WTC11 (cell line): Measurements from ENCODE around the gene MXRA7. TPM values are rescaled to one million over a fixed set of nuclear protein-coding genes. Genes with fewer than 3 reads are reported as not detected.

Source experiments
- ATAC-seq: fragments of 200-7000 bp; cut with Tn5 transposase; 2 replicates; pipeline ENCODE4 v1.10.0; 2021; ENCODE audit warnings: mild to moderate bottlenecking, moderate library complexity
- CTCF ChIA-PET: fragments of 300-600 bp; sonication (Branson Sonifier 250); formaldehyde crosslinking; loops from one replicate; lab custom pipeline; 2021; ENCODE audit warnings: antibody characterized with exemption; lab: Charles Lee
- POLR2A ChIA-PET: fragments of 350-600 bp; sonication (Branson Sonifier 250); formaldehyde crosslinking; loops from one replicate; lab custom pipeline; 2021; ENCODE audit warnings: antibody characterized with exemption; lab: Charles Lee
- DNase-seq: peaks from one replicate; pipeline ENCODE4 v3.0.0; 2021; ENCODE audit warnings: low spot score
- H3K27ac Mint-ChIP-seq: 2 replicates; pipeline ENCODE4 v1.8.0; 2021; ENCODE audit warnings: mixed read lengths
- H3K27me3 Mint-ChIP-seq: 2 replicates; pipeline ENCODE4 v1.8.0; 2021; ENCODE audit warnings: low read depth, mild to moderate bottlenecking, moderate library complexity, mixed read lengths
- H3K36me3 Mint-ChIP-seq: 2 replicates; pipeline ENCODE4 v1.8.0; 2021; ENCODE audit warnings: mixed read lengths
- H3K4me1 Mint-ChIP-seq: 2 replicates; pipeline ENCODE4 v1.8.0; 2022; ENCODE audit warnings: mixed read lengths
- H3K4me3 Mint-ChIP-seq: 2 replicates; pipeline ENCODE4 v1.8.0; 2021; ENCODE audit warnings: mild to moderate bottlenecking, moderate library complexity, mixed read lengths
- H3K9me3 Mint-ChIP-seq: 2 replicates; pipeline ENCODE4 v1.8.0; 2021; ENCODE audit warnings: mixed read lengths
- AFF4 ChIP-seq: sonication (generic); formaldehyde crosslinking; IDR thresholded peaks from 2 replicates; pipeline ENCODE4 v1.8.1; 2023; ENCODE audit warnings: mild to moderate bottlenecking, missing genetic modification reagents, borderline replicate concordance
- ATF3 ChIP-seq: sonication (generic); formaldehyde crosslinking; conservative IDR thresholded peaks from 2 replicates; pipeline ENCODE4 v1.8.1; 2022; ENCODE audit warnings: mild to moderate bottlenecking, missing genetic modification reagents
- CDX4 ChIP-seq: fragments of 250-450 bp; sonication (Bioruptor Pico); IDR thresholded peaks from 2 replicates; pipeline ENCODE4 v1.9.0; 2021; ENCODE audit warnings: moderate library complexity, mild to moderate bottlenecking, inconsistent platforms, borderline replicate concordance
- ELF4 ChIP-seq: sonication (generic); formaldehyde crosslinking; IDR thresholded peaks from 2 replicates; pipeline ENCODE4 v1.8.1; 2022; ENCODE audit warnings: low read depth, mild to moderate bottlenecking, moderate library complexity, missing genetic modification reagents
- FOXJ3 ChIP-seq: sonication (generic); formaldehyde crosslinking; IDR thresholded peaks from 2 replicates; pipeline ENCODE4 v1.9.0; 2021; ENCODE audit warnings: missing genetic modification reagents, mild to moderate bottlenecking, borderline replicate concordance
- IRF1 ChIP-seq: sonication (generic); formaldehyde crosslinking; IDR thresholded peaks from 2 replicates; pipeline ENCODE4 v1.8.0; 2023; ENCODE audit warnings: missing genetic modification reagents
- MXD4 ChIP-seq: fragments of 250-450 bp; sonication (Bioruptor Pico); IDR thresholded peaks from 2 replicates; pipeline ENCODE4 v1.8.0; 2021; ENCODE audit warnings: mild to moderate bottlenecking, moderate library complexity, borderline replicate concordance
- SMAD3 ChIP-seq: sonication (generic); formaldehyde crosslinking; IDR thresholded peaks from 2 replicates; pipeline ENCODE4 v1.8.0; 2022; ENCODE audit warnings: missing genetic modification reagents, mild to moderate bottlenecking, borderline replicate concordance
- SOX15 ChIP-seq: fragments of 250-450 bp; sonication (Bioruptor Pico); IDR thresholded peaks from 2 replicates; pipeline ENCODE4 v1.9.0; 2021; ENCODE audit warnings: mild to moderate bottlenecking
- SP1 ChIP-seq: sonication (generic); formaldehyde crosslinking; conservative IDR thresholded peaks from 2 replicates; pipeline ENCODE4 v1.8.1; 2022; ENCODE audit warnings: missing genetic modification reagents
- ZBTB21 ChIP-seq: sonication (generic); formaldehyde crosslinking; IDR thresholded peaks from 2 replicates; pipeline ENCODE4 v1.8.1; 2023; ENCODE audit warnings: mild to moderate bottlenecking, missing genetic modification reagents, borderline replicate concordance
- ZMAT4 ChIP-seq: fragments of 250-450 bp; sonication (Bioruptor Pico); IDR thresholded peaks from 2 replicates; pipeline ENCODE4 v1.9.0; 2021; ENCODE audit warnings: mild to moderate bottlenecking
- ZNF423 ChIP-seq: fragments of 250-450 bp; sonication (Bioruptor Pico); IDR thresholded peaks from 2 replicates; pipeline ENCODE4 v2.1.2; 2022; ENCODE audit warnings: mild to moderate bottlenecking, moderate library complexity
- total RNA-seq: library from RNA; stranded (reverse); gene quantifications from 3 replicates; pipeline ENCODE4 v1.2.3, GENCODE V29; 2021
- TF ChIP-seq, protein P1 (sequence below): fragments of 250-450 bp; sonication (Bioruptor Pico); conservative IDR thresholded peaks from 2 replicates; pipeline ENCODE4 v1.9.0; 2021; ENCODE audit warnings: mild to moderate bottlenecking
- TF ChIP-seq, protein P2 (sequence below): sonication (generic); formaldehyde crosslinking; IDR thresholded peaks from 2 replicates; pipeline ENCODE4 v1.8.0; 2022; ENCODE audit warnings: mild to moderate bottlenecking, missing genetic modification reagents
- TF ChIP-seq, protein P3 (sequence below): sonication (generic); formaldehyde crosslinking; IDR thresholded peaks from 2 replicates; pipeline ENCODE4 v1.8.0; 2022; ENCODE audit warnings: mild to moderate bottlenecking, missing genetic modification reagents

MXRA7 gene
- total RNA-seq, 1 experiment from 2014 or later, result 46.5 TPM

DNA sequence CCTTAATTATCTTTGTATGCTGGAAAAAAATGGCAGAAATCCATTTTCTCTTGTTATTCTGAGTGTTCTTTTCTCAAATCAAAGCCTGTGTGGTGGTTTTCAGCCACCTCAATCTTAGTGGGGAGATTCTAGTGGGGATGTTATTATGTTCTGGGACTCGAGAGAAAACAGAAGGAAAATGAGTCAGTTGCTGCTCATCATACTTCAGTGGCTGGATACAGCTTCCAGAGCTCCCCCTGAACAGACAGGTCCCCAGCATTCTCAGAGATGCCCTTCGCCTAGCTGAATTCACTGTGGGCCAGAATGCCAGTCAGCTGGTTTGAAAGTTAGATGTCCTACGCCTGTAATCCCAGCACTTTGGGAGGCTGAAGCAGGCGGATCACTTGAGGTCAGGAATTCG is 75.7 kb downstream of the MXRA7 start:
- DNase-seq (no peak), ATAC-seq (no peak)
- TF ChIP-seq ATF3, result no peak
- TF ChIP-seq ELF4 (CRISPR knock-in tag), result no peak
- no peak for TF ChIP-seq ZNF423 (CRISPR knock-in tag)
- TF ChIP-seq, protein P1, sequence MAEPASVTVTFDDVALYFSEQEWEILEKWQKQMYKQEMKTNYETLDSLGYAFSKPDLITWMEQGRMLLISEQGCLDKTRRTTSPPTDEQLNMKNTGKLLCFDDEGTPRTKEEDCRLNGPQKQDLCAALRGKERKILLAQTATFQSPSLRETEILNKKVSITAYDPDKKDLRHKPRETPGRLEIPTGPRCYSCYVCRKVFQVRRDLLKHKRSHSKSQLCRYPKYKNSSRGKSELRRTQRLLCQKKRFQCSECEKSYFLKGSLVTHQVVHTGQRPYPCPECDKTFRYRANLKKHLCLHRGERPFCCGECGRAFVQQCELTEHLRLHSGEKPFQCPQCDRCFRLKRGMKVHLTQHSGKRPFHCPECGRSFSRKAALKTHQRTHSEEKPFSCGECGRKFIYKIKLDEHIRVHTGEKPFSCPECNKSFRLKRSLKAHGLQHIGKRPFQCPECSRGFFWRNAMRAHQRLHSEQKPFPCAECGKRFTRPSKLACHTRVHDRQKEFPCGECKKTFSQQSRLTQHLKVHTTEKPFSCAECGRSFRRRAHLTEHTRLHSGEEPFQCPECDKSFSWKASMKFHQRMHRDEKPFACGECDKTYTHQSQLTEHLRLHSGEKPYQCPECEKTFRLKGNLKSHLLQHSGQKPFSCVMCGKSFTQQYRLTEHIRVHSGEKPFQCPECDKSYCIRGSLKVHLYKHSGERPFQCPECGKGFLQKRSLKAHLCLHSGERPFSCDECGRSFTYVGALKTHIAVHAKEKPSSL (CRISPR knock-in tag), result no peak
- no peak for TF ChIP-seq ZMAT4 (CRISPR knock-in tag)
- no peak for TF ChIP-seq SOX15 (CRISPR knock-in tag)
- TF ChIP-seq IRF1 (CRISPR knock-in tag), result no peak
- no peak for TF ChIP-seq MXD4 (CRISPR knock-in tag)
- no peak for TF ChIP-seq FOXJ3
- no peak for TF ChIP-seq SP1 (CRISPR knock-in tag)
- TF ChIP-seq AFF4 (CRISPR knock-in tag), result no peak
- TF ChIP-seq SMAD3 (CRISPR knock-in tag), result no peak
- TF ChIP-seq ZBTB21 (CRISPR knock-in tag), result no peak
- TF ChIP-seq, protein P2, sequence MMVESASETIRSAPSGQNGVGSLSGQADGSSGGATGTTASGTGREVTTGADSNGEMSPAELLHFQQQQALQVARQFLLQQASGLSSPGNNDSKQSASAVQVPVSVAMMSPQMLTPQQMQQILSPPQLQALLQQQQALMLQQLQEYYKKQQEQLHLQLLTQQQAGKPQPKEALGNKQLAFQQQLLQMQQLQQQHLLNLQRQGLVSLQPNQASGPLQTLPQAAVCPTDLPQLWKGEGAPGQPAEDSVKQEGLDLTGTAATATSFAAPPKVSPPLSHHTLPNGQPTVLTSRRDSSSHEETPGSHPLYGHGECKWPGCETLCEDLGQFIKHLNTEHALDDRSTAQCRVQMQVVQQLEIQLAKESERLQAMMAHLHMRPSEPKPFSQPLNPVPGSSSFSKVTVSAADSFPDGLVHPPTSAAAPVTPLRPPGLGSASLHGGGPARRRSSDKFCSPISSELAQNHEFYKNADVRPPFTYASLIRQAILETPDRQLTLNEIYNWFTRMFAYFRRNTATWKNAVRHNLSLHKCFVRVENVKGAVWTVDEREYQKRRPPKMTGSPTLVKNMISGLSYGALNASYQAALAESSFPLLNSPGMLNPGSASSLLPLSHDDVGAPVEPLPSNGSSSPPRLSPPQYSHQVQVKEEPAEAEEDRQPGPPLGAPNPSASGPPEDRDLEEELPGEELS (CRISPR knock-in tag), result no peak
- TF ChIP-seq CDX4 (CRISPR knock-in tag), result no peak
- TF ChIP-seq, protein P3, sequence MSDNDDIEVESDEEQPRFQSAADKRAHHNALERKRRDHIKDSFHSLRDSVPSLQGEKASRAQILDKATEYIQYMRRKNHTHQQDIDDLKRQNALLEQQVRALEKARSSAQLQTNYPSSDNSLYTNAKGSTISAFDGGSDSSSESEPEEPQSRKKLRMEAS, result no peak
- Mint-ChIP-seq H3K27ac (no peak overlapping the region), H3K4me1 (peaks cover 22% of the 10 kb centered on the region), H3K36me3 (no peaks in the 10 kb centered on the region), H3K4me3 (no peak overlapping the region), H3K9me3 (no peaks in the 10 kb centered on the region), H3K27me3 (no peaks in the 10 kb centered on the region)
- POLR2A ChIA-PET, result interaction anchor here (0.5 kb wide), 1 partner anchor 36 kb away, joined by 3 read pairs; no protein-coding TSS in a partner anchor
- CTCF ChIA-PET, result interaction anchor here (1.5 to 5.2 kb wide), 3 partner anchors 12 to 78 kb away, joined by 4 to 21 read pairs (median 5); no protein-coding TSS in a partner anchor
